Esophagus mucosa (tissue), 1 donor: ENCODE measurements around the gene NTN5. TPM values are rescaled to one million over a fixed set of nuclear protein-coding genes. Genes with fewer than 3 reads are reported as not detected.

Experiments
- ATAC-seq: fragments of 200-7000 bp; cut with Tn5 transposase; one replicate; pipeline ENCODE4 v1.9.1; 2020
- total RNA-seq: library from RNA; stranded (reverse); gene quantifications from one replicate; pipeline ENCODE4 v1.2.4, GENCODE V29; 2023
- donor health status: DM: yes; HTN: yes; CAD: no.

Gene NTN5
- total RNA-seq, 1 donor from 2014 or later, result not detected

- no peak for ATAC-seq
These were observed 2.7 kb downstream of the NTN5 start for GRCh38 chr19:48669903-48670668.

GRCh38 chr19:48668761-48669160 lies 4.1 kb downstream of the NTN5 start:
- ATAC-seq, result no peak

GRCh38 chr19:48668332-48668731 lies 4.5 kb downstream of the NTN5 start:
- ATAC-seq, result no peak

GRCh38 chr19:48665786-48666185 lies 7.0 kb downstream of the NTN5 start:
- ATAC-seq, result no peak

- no peak for ATAC-seq
These were observed 8.3 kb downstream of the NTN5 start for GRCh38 chr19:48664476-48664875.

DNA sequence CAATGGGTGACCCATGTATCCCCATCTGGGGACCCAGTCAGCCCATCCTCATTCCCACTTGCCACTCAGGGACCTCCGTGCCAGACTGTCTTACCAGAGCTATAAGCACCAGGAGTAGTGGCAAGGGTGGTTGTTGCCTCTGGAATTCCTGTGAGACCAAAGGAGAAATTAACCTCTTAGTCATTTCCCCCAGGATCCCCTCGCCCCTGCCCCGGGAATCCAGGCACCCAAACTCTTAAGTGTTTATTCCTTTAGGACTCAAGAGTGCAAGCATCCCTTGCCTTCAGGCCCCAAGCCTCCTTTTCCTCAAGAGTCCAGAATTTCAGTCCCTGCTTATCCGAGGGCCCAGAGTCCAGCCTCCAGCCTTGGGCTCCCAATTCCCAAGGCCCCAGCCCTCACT lies 9.2 kb downstream of the NTN5 start:
- no peak for ATAC-seq

GRCh38 chr19:48661711-48662090 lies 11.1 kb downstream of the NTN5 start:
- peak; percentile 11 for ATAC-seq

DNA sequence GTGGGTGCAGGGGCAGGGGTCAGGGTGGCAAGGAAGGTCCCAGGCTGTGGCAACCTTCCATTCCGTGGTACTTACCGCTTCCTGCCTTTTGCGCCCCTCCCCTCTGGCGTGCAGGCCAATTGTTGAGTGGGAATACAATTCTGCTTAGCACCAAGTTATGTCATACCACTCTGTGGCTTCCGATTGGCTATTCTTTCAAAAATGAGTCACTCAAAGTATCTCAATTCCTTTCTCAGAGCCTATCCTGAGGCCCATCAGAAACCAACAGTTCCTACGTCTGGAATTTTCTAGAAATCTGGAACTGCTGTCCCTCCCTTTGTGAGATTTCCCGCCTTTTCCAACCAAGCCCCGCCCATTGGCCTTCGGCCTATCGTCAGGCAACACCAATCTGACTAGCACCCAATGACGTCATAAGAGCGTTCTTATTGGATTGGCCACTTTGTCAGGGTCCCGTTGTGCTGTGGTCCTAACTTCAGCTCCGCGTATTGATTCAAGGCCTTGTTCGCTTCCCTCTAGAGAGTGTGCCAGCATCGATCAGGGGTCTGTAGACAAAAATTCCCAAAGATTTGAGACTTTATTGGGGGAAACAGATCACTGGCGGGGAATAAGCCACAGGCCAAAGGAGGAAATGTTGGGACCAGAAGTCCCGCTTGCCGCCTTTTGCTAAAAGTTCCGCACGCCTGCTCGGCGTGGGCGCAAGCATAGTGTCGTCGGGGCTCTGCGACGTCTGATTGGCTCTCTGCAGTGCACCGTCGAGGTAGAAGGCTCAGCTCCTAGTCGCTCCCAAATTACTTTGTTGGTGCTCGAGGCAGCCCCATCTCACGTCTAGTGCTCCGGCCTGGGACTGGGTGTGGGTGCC lies 11.7 kb downstream of the NTN5 start:
- peak; percentile 80 for ATAC-seq

- ATAC-seq, result peak; percentile 25
These were observed 13.0 kb downstream of the NTN5 start for GRCh38 chr19:48659768-48660167.

DNA sequence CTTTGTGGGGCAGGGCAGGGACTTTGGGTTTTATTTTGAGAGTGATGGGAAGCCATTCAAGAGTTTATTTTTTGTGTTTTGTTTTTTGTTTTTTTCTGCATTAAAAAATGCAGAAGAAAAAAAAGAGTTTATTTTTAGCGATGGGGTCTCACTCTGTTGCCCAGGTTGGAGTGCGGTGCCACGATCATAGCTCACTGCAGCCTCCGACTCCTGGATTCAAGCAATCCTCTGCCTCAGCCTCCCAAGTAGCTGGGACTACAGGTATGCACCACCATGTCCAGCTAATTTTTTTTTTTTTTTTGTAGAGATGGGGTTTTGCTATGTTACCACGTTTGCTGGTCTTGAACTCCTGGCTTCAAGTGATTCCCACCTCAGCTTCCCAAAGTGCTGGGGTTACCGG lies 14.3 kb downstream of the NTN5 start:
- no peak for ATAC-seq

GRCh38 chr19:48657828-48658227 lies 15.0 kb downstream of the NTN5 start:
- ATAC-seq, result peak; percentile 5

- ATAC-seq, result peak; percentile 19
These were observed 15.9 kb downstream of the NTN5 start for GRCh38 chr19:48656840-48657474.

GRCh38 chr19:48654299-48655059 lies 18.3 kb downstream of the NTN5 start:
- ATAC-seq, result no peak

- no peak for ATAC-seq
These were observed 21.2 kb downstream of the NTN5 start for GRCh38 chr19:48651683-48652048.

DNA sequence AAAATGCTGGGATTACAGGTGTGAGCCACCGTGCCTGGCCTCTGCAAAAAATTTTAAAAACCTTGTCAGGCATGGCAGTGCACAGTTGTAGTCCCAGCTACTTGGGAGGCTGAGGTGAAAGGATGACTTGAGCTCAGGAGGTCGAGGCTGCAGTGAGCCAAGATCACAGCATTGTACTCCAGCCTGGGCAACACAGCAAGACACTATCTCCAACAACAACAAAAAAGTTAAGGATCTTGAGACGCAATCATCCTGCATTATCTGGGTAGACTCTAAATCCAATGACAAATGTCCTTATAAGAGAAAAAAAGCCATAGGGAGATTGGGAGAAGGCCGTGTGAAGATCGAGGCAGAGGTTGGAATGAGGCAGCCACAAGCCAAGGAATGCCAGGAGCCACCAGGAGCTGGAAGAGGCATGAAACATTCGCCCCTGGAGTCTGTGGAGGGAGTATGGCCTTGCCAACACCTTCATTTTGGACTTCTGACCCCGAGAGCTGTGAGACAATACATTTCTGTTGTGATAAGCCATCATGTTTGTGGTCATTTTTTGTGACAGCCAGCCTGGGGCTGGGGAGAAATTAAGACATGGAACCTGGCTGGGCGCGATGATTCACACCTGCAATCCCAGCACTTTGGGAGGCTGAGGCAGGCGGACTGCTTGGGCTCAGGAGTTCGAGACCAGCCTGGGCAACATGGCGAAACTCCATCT lies 21.7 kb downstream of the NTN5 start:
- ATAC-seq, result no peak

DNA sequence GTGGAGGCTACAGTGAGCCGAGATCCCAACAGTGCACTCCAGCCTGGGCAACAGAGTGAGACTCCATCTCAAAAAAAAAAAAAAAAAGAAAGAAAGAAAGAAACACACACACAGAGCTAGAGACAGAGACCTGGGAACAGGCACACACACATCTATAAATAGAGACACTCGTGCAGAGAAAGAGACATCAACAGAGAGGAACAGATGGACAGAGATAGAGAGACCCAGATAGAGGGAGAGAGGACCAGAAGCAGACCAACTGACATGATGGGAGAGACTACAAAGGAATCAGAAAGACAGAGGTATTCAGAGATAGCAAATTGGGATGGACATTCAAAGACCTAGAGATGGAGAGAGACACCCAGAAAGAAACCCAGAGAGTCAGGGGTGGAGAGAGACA lies 24.7 kb downstream of the NTN5 start:
- ATAC-seq, result no peak

GRCh38 chr19:48646722-48647216 lies 26.0 kb downstream of the NTN5 start:
- no peak for ATAC-seq

GRCh38 chr19:48646001-48646721 lies 26.7 kb downstream of the NTN5 start, which contains the start of gene CA11:
TSS of gene CA11 (minus strand) at chr19:48646187. CDS start at chr19:48645632, 555 bp downstream.
- ATAC-seq, result peak; percentile 82

DNA sequence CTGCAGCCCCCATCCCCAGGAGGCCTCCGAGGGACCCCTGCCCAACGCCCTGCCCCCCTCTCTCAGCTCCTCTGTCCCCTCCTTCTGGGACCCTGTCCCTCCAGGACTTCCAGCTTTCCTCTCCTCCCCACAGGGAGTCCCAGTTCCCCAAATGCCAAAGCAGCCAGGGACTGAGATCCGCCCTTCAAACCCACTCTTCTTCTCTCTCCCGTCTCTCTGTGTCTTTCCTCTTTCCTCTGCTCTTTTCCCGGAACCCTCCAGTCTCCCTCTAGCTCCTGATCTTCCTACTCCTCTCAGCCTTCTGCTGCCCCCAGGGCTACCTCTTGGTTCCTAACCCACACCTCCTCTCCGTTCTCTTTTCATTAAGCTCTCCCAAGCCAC lies 27.2 kb downstream of the NTN5 start:
- no peak for ATAC-seq

GRCh38 chr19:48644839-48645619 lies 27.8 kb downstream of the NTN5 start:
- peak; percentile 67 for ATAC-seq
